HEK293 (cell line): ENCODE results near the gene DPF3.
A peak's percentile ranks its signal among the peaks of the same experiment; 100 is the strongest.

Experiments used
- CTCF ChIA-PET: fragments of 350-600 bp; formaldehyde crosslinking; extraction: SDS; loops from one replicate; lab custom pipeline; 2021; ENCODE audit warnings: antibody characterized with exemption; lab: Yijun Ruan, JAX
- POLR2A ChIA-PET: fragments of 300-600 bp; formaldehyde crosslinking; extraction: SDS; loops from one replicate; lab custom pipeline; 2020; ENCODE audit warnings: antibody characterized with exemption, inconsistent platforms; lab: Yijun Ruan, JAX
- H3K27ac ChIP-seq: fragments of 200-500 bp; sonication (Bioruptor generic); 2 replicates; pipeline ENCODE4 v1.5.1; 2014; ENCODE audit warnings: low read depth, low read length, control low read depth, inconsistent platforms; ENCODE audit errors: extremely low read depth
- H3K36me3 ChIP-seq, 2 experiments: fragments of 200-500 bp in 1 of 2; sonication (Bioruptor generic) in 1 of 2; 1 replicate in 1 of 2; 2 replicates in 1 of 2; pipeline ENCODE4 v1.5.1; 2014 to 2017; ENCODE audit warnings: inconsistent platforms in 2 of 2, low read length in 2 of 2; ENCODE audit not compliant: control insufficient read depth in 2 of 2, insufficient read depth in 1 of 2
- H3K4me1 ChIP-seq: fragments of 200-500 bp; sonication (Bioruptor generic); 2 replicates; pipeline ENCODE4 v1.5.1; 2014; ENCODE audit warnings: mild to moderate bottlenecking, low read length, inconsistent platforms; ENCODE audit not compliant: control insufficient read depth, insufficient read depth
- H3K4me3 ChIP-seq: 2 replicates; pipeline ENCODE4 v1.5.1; 2011; ENCODE audit warnings: low read depth, mild to moderate bottlenecking, control low read depth, low read length, moderate library complexity
- H3K9me3 ChIP-seq: fragments of 200-500 bp; sonication (Bioruptor generic); 2 replicates; pipeline ENCODE4 v1.5.1; 2014; ENCODE audit warnings: low read depth, low read length, inconsistent platforms; ENCODE audit not compliant: control insufficient read depth, insufficient read depth
- GLI2 ChIP-seq: fragments of 450-650 bp; formaldehyde crosslinking; IDR thresholded peaks from 2 replicates; pipeline ENCODE4; 2017; ENCODE audit warnings: missing biosample characterization, missing genetic modification characterization, low read depth, borderline replicate concordance
- GLI4 ChIP-seq: fragments of 450-650 bp; formaldehyde crosslinking; IDR thresholded peaks from 2 replicates; pipeline ENCODE4 v1.5.1; 2016; ENCODE audit warnings: missing biosample characterization, missing genetic modification characterization
- YY1 ChIP-seq: fragments of 450-650 bp; formaldehyde crosslinking; IDR thresholded peaks from 2 replicates; pipeline ENCODE4 v1.5.1; 2018; ENCODE audit warnings: missing biosample characterization, missing genetic modification characterization
- ZBTB8A ChIP-seq: fragments of 450-650 bp; formaldehyde crosslinking; IDR thresholded peaks from 2 replicates; pipeline ENCODE4 v1.5.1; 2016; ENCODE audit warnings: missing biosample characterization, missing genetic modification characterization
- ZNF121 ChIP-seq: fragments of 450-650 bp; formaldehyde crosslinking; IDR thresholded peaks from 2 replicates; pipeline ENCODE4 v1.5.1; 2016; ENCODE audit warnings: missing biosample characterization, missing genetic modification characterization
- ZNF555 ChIP-seq: fragments of 450-650 bp; formaldehyde crosslinking; conservative IDR thresholded peaks from 2 replicates; pipeline ENCODE4 v1.5.1; 2017; ENCODE audit warnings: missing biosample characterization, mild to moderate bottlenecking, missing genetic modification characterization, inconsistent platforms
- ZNF600 ChIP-seq: fragments of 450-650 bp; formaldehyde crosslinking; IDR thresholded peaks from 2 replicates; pipeline ENCODE4 v1.5.1; 2016; ENCODE audit warnings: missing biosample characterization, missing genetic modification characterization
- ZNF654 ChIP-seq: fragments of 450-650 bp; formaldehyde crosslinking; IDR thresholded peaks from 2 replicates; pipeline ENCODE4 v1.5.1; 2016; ENCODE audit warnings: low read depth, missing biosample characterization, missing genetic modification characterization
- ZNF660 ChIP-seq: fragments of 450-650 bp; IDR thresholded peaks from 2 replicates; pipeline ENCODE4 v1.5.1; 2018; ENCODE audit warnings: missing biosample characterization, mild to moderate bottlenecking, missing genetic modification characterization
- ZNF747 ChIP-seq: fragments of 450-650 bp; formaldehyde crosslinking; IDR thresholded peaks from 2 replicates; pipeline ENCODE4 v1.5.1; 2016; ENCODE audit warnings: missing biosample characterization, missing genetic modification characterization
- ZNF792 ChIP-seq: fragments of 450-650 bp; formaldehyde crosslinking; IDR thresholded peaks from 2 replicates; pipeline ENCODE4 v1.5.1; 2016; ENCODE audit warnings: missing biosample characterization, missing genetic modification characterization
- TF ChIP-seq, protein P1 (sequence below): fragments of 450-650 bp; formaldehyde crosslinking; IDR thresholded peaks from 2 replicates; pipeline ENCODE4 v1.5.1; 2016; ENCODE audit warnings: missing biosample characterization, missing genetic modification characterization
- TF ChIP-seq, protein P2 (sequence below): fragments of 450-650 bp; formaldehyde crosslinking; IDR thresholded peaks from 2 replicates; pipeline ENCODE4 v1.5.1; 2016; ENCODE audit warnings: missing biosample characterization, missing genetic modification characterization
- TF ChIP-seq, protein P3 (sequence below): fragments of 450-650 bp; formaldehyde crosslinking; IDR thresholded peaks from 2 replicates; pipeline ENCODE4 v1.5.1; 2017; ENCODE audit warnings: missing biosample characterization, missing genetic modification characterization
- TF ChIP-seq, protein P4 (sequence below): fragments of 450-650 bp; formaldehyde crosslinking; conservative IDR thresholded peaks from 2 replicates; pipeline ENCODE4 v1.5.1; 2016; ENCODE audit warnings: low read depth, missing biosample characterization, missing genetic modification characterization
- TF ChIP-seq, protein P5 (sequence below): fragments of 450-650 bp; formaldehyde crosslinking; IDR thresholded peaks from 2 replicates; pipeline ENCODE4 v1.5.1; 2016; ENCODE audit warnings: missing biosample characterization, missing genetic modification characterization

The DPF3 gene

DNA sequence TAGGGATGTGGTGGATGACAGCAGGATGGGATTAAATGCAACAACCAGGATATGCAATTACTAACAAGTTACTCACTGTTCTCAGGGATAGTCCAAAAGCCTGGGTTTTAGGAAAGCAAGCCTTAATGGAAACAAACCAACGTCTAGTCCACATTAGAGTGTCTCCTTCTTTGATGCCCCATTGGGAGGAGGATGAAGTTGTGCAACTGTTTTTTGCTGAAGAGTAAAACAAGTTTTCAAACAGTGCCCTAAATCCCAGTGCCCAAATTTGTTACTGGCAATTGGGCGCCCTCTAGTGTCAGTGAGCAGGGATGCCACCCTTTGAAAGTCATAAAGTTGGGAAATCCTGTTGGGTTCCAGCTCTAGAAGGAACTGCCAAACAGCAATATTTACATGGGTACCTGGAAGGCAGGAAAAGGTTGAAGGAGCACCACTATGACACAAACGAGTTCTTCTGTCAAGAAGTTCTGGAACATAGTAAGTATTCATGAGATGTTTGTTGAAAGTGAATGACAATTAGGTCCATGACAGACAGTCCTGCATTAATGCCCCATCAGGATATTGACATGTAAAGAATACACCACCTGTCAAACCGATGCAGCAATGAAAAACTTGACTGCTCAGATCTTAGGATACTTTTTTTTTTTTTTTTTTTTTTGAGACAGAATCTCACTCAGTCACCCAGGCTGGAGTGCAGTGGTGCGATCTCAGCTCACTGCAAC lies 11.1 kb upstream of the DPF3 start:
- POLR2A ChIA-PET: no interaction called here

DNA sequence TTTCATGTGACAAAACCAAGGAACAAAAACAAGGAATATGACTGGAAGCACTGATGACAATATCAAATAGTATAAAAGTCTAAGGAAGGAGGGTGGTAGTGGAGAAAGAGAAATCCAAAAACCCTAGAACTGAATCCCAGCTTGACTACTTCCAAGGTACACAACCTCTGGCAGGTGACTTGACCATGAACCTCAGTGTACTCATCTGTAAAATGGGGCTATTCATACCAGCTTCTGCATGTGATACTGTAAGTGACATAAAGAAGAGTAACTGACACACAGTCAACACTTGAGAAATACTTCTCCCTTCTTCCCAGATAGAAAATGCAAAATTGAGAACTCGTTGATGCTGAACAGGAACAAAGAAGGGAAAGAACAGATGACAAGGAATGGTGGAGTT lies 10.3 kb upstream of the DPF3 start:
- H3K9me3 ChIP-seq: no peaks in the 10 kb centered on the region
- TF ChIP-seq YY1 (tag by site-specific recombination) (no peak), ZNF555 (tag by site-specific recombination) (no peak), ZNF747 (tag by site-specific recombination) (no peak), GLI4 (tag by site-specific recombination) (no peak)
- TF ChIP-seq, protein P1, sequence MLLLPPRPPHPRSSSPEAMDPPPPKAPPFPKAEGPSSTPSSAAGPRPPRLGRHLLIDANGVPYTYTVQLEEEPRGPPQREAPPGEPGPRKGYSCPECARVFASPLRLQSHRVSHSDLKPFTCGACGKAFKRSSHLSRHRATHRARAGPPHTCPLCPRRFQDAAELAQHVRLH (tag by site-specific recombination): no peak
- peaks cover 4% of the 10 kb centered on the region; the same call in 1 of the 2 replicates for H3K4me1 ChIP-seq
- POLR2A ChIA-PET: no interaction called here
- CTCF ChIA-PET: interaction anchor here (0.6 to 7.5 kb wide), 24 partner anchors 8 to 787 kb away, joined by 3 to 158 read pairs (median 4); partner anchors contain the start of gene DPF3
- H3K36me3 ChIP-seq: no peaks in the 10 kb centered on the region
- no peak overlapping the region for H3K27ac ChIP-seq
- no peak overlapping the region for H3K4me3 ChIP-seq

More for the DNA sequence above, 11.1 kb upstream of the DPF3 start:
- Histone ChIP-seq H3K4me3 (no peak overlapping the region), H3K27ac (no peak overlapping the region), H3K4me1 (peaks cover 4% of the 10 kb centered on the region; the same call in 1 of the 2 replicates), H3K9me3 (no peaks in the 10 kb centered on the region), H3K36me3 (no peaks in the 10 kb centered on the region)
- CTCF ChIA-PET: interaction anchor here (0.6 to 7.5 kb wide), 24 partner anchors 9 to 1806 kb away, joined by 3 to 158 read pairs (median 4); partner anchors contain the start of gene DPF3
- TF ChIP-seq ZNF654 (tag by site-specific recombination): peak; percentile 88
- TF ChIP-seq, protein P2, sequence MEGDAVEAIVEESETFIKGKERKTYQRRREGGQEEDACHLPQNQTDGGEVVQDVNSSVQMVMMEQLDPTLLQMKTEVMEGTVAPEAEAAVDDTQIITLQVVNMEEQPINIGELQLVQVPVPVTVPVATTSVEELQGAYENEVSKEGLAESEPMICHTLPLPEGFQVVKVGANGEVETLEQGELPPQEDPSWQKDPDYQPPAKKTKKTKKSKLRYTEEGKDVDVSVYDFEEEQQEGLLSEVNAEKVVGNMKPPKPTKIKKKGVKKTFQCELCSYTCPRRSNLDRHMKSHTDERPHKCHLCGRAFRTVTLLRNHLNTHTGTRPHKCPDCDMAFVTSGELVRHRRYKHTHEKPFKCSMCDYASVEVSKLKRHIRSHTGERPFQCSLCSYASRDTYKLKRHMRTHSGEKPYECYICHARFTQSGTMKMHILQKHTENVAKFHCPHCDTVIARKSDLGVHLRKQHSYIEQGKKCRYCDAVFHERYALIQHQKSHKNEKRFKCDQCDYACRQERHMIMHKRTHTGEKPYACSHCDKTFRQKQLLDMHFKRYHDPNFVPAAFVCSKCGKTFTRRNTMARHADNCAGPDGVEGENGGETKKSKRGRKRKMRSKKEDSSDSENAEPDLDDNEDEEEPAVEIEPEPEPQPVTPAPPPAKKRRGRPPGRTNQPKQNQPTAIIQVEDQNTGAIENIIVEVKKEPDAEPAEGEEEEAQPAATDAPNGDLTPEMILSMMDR (tag by site-specific recombination): peak; percentile 47; the same call in 1 of the 2 replicates
- peak; percentile 70; the same call in 1 of the 2 replicates for TF ChIP-seq ZNF660 (tag by site-specific recombination)
- TF ChIP-seq, protein P3, sequence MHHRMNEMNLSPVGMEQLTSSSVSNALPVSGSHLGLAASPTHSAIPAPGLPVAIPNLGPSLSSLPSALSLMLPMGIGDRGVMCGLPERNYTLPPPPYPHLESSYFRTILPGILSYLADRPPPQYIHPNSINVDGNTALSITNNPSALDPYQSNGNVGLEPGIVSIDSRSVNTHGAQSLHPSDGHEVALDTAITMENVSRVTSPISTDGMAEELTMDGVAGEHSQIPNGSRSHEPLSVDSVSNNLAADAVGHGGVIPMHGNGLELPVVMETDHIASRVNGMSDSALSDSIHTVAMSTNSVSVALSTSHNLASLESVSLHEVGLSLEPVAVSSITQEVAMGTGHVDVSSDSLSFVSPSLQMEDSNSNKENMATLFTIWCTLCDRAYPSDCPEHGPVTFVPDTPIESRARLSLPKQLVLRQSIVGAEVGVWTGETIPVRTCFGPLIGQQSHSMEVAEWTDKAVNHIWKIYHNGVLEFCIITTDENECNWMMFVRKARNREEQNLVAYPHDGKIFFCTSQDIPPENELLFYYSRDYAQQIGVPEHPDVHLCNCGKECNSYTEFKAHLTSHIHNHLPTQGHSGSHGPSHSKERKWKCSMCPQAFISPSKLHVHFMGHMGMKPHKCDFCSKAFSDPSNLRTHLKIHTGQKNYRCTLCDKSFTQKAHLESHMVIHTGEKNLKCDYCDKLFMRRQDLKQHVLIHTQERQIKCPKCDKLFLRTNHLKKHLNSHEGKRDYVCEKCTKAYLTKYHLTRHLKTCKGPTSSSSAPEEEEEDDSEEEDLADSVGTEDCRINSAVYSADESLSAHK: no peak
- TF ChIP-seq ZBTB8A (tag by site-specific recombination): peak; percentile 81

DNA sequence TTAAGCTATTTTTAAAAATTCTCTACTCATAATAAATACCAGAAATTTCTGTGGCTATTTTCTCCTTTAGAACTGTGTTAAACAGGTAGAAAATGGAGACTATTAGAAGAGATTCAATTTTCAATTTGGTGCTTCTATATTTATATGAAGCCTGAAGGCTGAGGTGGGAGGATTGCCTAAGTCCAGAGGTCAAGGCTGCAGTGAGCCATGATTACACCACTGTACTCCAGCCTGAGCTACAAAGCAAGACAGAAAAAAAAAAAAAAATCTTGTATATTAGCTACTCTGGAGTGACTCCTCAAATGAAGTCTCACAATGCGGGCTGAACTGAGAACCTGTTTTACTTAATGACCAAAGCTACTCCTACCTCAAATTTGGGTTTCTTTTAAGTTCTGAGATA lies 9.8 kb upstream of the DPF3 start:
- H3K9me3 ChIP-seq: no peaks in the 10 kb centered on the region
- no peaks in the 10 kb centered on the region for H3K36me3 ChIP-seq
- CTCF ChIA-PET: interaction anchor here (0.6 to 7.5 kb wide), 20 partner anchors 9 to 755 kb away, joined by 3 to 158 read pairs (median 5); partner anchors contain the start of gene DPF3
- no peak for TF ChIP-seq ZNF121 (tag by site-specific recombination)
- TF ChIP-seq, protein P4, sequence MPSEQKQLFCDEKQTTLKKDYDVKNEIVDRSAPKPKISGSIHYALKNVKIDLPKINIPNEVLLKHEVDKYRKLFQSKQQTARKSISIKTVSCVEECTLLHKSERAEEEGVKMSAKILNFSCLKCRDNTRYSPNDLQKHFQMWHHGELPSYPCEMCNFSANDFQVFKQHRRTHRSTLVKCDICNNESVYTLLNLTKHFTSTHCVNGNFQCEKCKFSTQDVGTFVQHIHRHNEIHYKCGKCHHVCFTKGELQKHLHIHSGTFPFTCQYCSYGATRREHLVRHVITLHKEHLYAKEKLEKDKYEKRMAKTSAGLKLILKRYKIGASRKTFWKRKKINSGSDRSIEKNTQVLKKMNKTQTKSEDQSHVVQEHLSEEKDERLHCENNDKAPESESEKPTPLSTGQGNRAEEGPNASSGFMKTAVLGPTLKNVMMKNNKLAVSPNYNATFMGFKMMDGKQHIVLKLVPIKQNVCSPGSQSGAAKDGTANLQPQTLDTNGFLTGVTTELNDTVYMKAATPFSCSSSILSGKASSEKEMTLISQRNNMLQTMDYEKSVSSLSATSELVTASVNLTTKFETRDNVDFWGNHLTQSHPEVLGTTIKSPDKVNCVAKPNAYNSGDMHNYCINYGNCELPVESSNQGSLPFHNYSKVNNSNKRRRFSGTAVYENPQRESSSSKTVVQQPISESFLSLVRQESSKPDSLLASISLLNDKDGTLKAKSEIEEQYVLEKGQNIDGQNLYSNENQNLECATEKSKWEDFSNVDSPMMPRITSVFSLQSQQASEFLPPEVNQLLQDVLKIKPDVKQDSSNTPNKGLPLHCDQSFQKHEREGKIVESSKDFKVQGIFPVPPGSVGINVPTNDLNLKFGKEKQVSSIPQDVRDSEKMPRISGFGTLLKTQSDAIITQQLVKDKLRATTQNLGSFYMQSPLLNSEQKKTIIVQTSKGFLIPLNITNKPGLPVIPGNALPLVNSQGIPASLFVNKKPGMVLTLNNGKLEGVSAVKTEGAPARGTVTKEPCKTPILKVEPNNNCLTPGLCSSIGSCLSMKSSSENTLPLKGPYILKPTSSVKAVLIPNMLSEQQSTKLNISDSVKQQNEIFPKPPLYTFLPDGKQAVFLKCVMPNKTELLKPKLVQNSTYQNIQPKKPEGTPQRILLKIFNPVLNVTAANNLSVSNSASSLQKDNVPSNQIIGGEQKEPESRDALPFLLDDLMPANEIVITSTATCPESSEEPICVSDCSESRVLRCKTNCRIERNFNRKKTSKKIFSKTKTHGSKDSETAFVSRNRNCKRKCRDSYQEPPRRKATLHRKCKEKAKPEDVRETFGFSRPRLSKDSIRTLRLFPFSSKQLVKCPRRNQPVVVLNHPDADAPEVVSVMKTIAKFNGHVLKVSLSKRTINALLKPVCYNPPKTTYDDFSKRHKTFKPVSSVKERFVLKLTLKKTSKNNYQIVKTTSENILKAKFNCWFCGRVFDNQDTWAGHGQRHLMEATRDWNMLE: no peak
- no peak for TF ChIP-seq ZNF600 (tag by site-specific recombination)
- TF ChIP-seq GLI2: no peak
- no peak for TF ChIP-seq ZNF792 (tag by site-specific recombination)
- TF ChIP-seq, protein P5, sequence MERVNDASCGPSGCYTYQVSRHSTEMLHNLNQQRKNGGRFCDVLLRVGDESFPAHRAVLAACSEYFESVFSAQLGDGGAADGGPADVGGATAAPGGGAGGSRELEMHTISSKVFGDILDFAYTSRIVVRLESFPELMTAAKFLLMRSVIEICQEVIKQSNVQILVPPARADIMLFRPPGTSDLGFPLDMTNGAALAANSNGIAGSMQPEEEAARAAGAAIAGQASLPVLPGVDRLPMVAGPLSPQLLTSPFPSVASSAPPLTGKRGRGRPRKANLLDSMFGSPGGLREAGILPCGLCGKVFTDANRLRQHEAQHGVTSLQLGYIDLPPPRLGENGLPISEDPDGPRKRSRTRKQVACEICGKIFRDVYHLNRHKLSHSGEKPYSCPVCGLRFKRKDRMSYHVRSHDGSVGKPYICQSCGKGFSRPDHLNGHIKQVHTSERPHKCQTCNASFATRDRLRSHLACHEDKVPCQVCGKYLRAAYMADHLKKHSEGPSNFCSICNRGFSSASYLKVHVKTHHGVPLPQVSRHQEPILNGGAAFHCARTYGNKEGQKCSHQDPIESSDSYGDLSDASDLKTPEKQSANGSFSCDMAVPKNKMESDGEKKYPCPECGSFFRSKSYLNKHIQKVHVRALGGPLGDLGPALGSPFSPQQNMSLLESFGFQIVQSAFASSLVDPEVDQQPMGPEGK (tag by site-specific recombination): no peak
- TF ChIP-seq ZNF555 (tag by site-specific recombination): no peak
- TF ChIP-seq, all 188 proteins: peak for 0
- peaks cover 4% of the 10 kb centered on the region; the same call in 1 of the 2 replicates for H3K4me1 ChIP-seq
- H3K4me3 ChIP-seq: no peak overlapping the region
- no peak overlapping the region for H3K27ac ChIP-seq
- POLR2A ChIA-PET: no interaction called here
